Activated naive CD4-positive, alpha-beta T cell treated with anti-CD3 and anti-CD28 coated beads for 36 hours (primary cell): Measurements from ENCODE around the gene SPAG16. TPM values are rescaled to one million over a fixed set of nuclear protein-coding genes. Genes with fewer than 3 reads are reported as not detected.

Source experiments
- CTCF ChIA-PET: fragments of 350-600 bp; sonication (Branson Sonifier 250); formaldehyde crosslinking; loops from one replicate; lab custom pipeline; 2021; ENCODE audit warnings: antibody characterized with exemption; lab: Charles Lee
- DNase-seq: peaks from one replicate; pipeline ENCODE4 v3.0.0-alpha.2; 2020
- H3K27ac Mint-ChIP-seq: one replicate; pipeline ENCODE4 v1.8.0; 2021; ENCODE audit warnings: mild to moderate bottlenecking, mixed read lengths
- H3K27me3 Mint-ChIP-seq: one replicate; pipeline ENCODE4 v1.8.0; 2021; ENCODE audit warnings: low read depth, mixed read lengths
- H3K36me3 Mint-ChIP-seq: one replicate; pipeline ENCODE4 v1.8.0; 2021; ENCODE audit warnings: low read depth, mixed read lengths
- H3K4me1 Mint-ChIP-seq: one replicate; pipeline ENCODE4 v1.8.0; 2021; ENCODE audit warnings: low read depth, mixed read lengths
- H3K4me3 Mint-ChIP-seq: one replicate; pipeline ENCODE4 v1.8.0; 2021; ENCODE audit warnings: mild to moderate bottlenecking, moderate library complexity, mixed read lengths
- H3K9me3 Mint-ChIP-seq: one replicate; pipeline ENCODE4 v1.8.0; 2021; ENCODE audit warnings: mixed read lengths
- intact Hi-C: fragments of 100-400 bp; cut with micrococcal nuclease; formaldehyde crosslinking; loops from one replicate; pipeline ENCODE4 v1.15.1; 2023
- total RNA-seq, 2 experiments: library from RNA; stranded (reverse); gene quantifications; one replicate each; pipeline ENCODE4 v1.2.3, GENCODE V29; 2021

Gene SPAG16
- total RNA-seq, 2 experiments from 2014 or later, result 8.4 to 8.8 TPM

- intact Hi-C loops, result no loop called here
- no peak for DNase-seq
- no peak overlapping the region for H3K27ac Mint-ChIP-seq
- peaks cover 1% of the 10 kb centered on the region for H3K9me3 Mint-ChIP-seq
- no peaks in the 10 kb centered on the region for H3K27me3 Mint-ChIP-seq
- H3K36me3 Mint-ChIP-seq, result no peaks in the 10 kb centered on the region
- no peaks in the 10 kb centered on the region for H3K4me1 Mint-ChIP-seq
- H3K4me3 Mint-ChIP-seq, result no peak overlapping the region
- CTCF ChIA-PET, result no interaction called here
These were observed 1102.5 kb downstream of the SPAG16 start for GRCh38 chr2:214386720-214387119.

- CTCF ChIA-PET, result no interaction called here
- H3K27me3 Mint-ChIP-seq, result no peaks in the 10 kb centered on the region
- H3K4me1 Mint-ChIP-seq, result no peaks in the 10 kb centered on the region
- no peak overlapping the region for H3K4me3 Mint-ChIP-seq
- H3K36me3 Mint-ChIP-seq, result no peaks in the 10 kb centered on the region
- DNase-seq, result no peak
- intact Hi-C loops, result no loop called here
- H3K9me3 Mint-ChIP-seq, result no peaks in the 10 kb centered on the region
- H3K27ac Mint-ChIP-seq, result no peak overlapping the region
These were observed 1105.1 kb downstream of the SPAG16 start for GRCh38 chr2:214389334-214389733.

DNA sequence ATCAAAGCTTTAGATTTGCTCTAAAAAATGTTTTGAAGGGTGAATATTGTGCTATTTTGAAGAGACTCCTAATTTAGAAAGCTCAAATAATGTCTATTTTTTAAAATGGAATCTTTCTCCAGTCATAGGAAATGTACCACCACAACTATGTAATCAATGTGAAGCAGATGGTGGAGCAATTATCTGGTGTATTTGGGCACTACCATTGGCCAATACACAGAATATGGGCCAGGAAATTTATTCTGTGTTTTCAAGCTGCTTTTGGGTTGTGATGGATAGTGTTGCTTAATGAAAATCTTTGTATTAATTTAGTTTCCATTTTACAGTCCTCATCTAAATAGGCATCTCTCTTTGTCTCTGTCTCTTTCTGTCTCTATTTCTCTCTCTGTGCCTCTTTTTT, 1109.5 kb downstream of the SPAG16 start:
- intact Hi-C loops, result no loop called here
- Mint-ChIP-seq H3K27me3 (no peaks in the 10 kb centered on the region), H3K36me3 (no peaks in the 10 kb centered on the region), H3K4me3 (no peak overlapping the region), H3K27ac (no peak overlapping the region), H3K9me3 (no peaks in the 10 kb centered on the region), H3K4me1 (no peaks in the 10 kb centered on the region)
- CTCF ChIA-PET, result no interaction called here
- no peak for DNase-seq

DNA sequence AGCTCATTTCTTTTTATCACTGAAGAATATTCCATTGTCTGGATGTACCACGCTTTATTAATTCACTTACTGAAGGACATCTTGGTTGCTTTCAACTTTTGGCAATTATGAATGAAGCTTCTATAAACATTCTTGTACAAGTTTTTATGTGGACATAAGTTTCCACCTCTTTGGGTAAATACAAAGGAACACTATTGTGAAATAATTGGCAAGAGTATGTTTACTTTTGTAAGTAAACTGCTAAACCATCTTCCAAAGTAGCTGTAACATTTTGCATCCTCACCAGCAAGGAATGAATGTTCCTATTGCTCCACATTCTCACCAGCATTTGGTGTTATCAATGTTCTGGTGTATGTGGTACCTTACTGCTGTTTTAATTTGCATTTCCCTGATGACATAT, 1110.8 kb downstream of the SPAG16 start:
- no peaks in the 10 kb centered on the region for H3K36me3 Mint-ChIP-seq
- no peak overlapping the region for H3K4me3 Mint-ChIP-seq
- CTCF ChIA-PET, result no interaction called here
- no peaks in the 10 kb centered on the region for H3K4me1 Mint-ChIP-seq
- H3K27me3 Mint-ChIP-seq, result no peaks in the 10 kb centered on the region
- no peak for DNase-seq
- H3K9me3 Mint-ChIP-seq, result no peaks in the 10 kb centered on the region
- intact Hi-C loops, result no loop called here
- H3K27ac Mint-ChIP-seq, result no peak overlapping the region

DNA sequence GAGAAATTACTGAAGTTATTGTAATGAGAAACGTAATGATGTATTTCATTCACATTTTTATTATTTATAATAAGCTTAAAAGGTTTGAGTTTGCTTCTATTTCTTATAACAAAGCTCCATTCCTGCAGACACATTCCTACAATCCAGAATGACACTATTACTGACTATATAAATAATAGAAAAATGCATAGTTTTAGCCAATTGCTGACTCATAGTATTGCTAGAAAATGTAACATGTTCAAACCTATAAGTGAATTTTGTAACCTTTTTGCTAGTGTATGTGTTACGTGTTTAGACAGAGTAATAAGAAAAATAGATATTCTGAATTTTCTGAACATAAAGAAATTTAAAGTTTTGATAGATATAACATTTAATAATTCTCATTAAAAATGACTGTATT, 1117.3 kb downstream of the SPAG16 start:
- Mint-ChIP-seq H3K4me1 (no peaks in the 10 kb centered on the region), H3K27me3 (no peaks in the 10 kb centered on the region), H3K36me3 (no peaks in the 10 kb centered on the region), H3K27ac (no peak overlapping the region), H3K9me3 (no peaks in the 10 kb centered on the region), H3K4me3 (no peak overlapping the region)
- intact Hi-C loops, result no loop called here
- CTCF ChIA-PET, result no interaction called here
- no peak for DNase-seq

DNA sequence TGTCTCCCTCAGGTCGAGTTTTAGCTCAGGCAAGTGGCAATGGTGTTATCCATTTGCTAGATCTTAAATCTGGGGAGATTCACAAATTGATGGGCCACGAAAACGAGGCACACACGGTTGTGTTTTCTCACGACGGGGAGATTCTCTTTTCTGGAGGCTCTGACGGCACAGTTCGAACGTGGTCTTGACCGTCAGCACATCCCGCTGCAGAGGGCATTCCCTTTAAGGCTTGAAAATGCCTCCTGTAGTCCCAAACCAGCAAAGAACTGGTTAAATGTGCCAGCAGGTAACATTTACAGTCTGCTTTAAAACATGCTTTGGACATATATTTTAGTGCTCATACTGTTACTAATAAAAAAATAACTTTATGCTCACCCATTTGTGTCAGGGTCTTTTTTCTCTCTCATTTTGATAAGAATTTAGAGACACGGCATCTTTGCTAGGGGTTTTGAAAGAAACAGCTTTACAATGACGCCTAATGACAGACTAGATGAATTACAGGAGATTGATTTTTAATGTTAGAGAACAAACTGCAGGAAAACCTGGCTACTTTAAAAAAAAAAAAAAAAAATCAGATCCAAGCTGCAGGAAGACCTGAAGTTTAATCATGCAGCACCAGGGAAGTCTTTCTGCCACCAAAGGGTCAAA, 1126.0 kb downstream of the SPAG16 start:
- Mint-ChIP-seq H3K27ac (no peak overlapping the region), H3K4me3 (no peak overlapping the region), H3K4me1 (no peaks in the 10 kb centered on the region), H3K36me3 (no peaks in the 10 kb centered on the region), H3K27me3 (peaks cover 5% of the 10 kb centered on the region), H3K9me3 (peaks cover 5% of the 10 kb centered on the region)
- intact Hi-C loops, result no loop called here
- CTCF ChIA-PET, result no interaction called here
- no peak for DNase-seq

DNA sequence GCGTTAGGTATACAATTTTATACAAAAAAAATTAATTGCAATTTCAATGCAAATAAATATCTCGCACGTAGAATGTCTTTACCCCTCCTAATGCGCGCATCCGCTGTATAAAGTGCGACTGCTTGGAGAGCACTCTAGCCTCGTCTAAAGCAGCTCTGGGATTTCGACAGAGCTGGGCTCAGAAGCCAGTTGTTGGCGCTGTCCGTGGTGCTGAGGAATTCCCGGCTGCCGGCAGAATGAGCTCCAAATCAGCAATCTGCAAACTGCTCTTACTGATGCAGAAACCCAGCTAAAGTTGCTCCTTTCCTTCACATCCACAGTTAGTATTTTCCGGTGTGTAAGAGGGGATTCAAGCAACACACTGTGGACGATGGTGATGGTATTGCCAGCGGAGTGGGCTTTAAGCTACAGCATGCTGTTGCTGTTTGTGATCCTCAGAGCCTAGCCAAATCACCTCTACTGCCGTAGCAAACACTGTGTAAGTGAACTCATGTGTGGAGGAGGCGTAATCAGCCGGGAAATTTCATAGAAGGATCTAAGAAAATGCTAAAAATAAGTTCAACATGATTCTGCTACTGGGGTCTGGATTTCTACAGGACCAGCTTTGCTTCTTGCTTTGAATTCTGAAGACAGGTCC, 1126.8 kb downstream of the SPAG16 start, which contains the start of gene VWC2L:
TSS of gene VWC2L (plus strand) at position 137 of the 637 bp plus-strand sequence. CDS start 3,140 bp downstream, outside the sequence.
- intact Hi-C loops, result no loop called here
- peak; percentile 56 for DNase-seq
- H3K4me3 Mint-ChIP-seq, result no peak within 1 kb of the TSS
- H3K27ac Mint-ChIP-seq, result no peak within 1 kb of the TSS
- peaks cover 5% of the 10 kb centered on the region for H3K9me3 Mint-ChIP-seq
- no peaks in the 10 kb centered on the region for H3K4me1 Mint-ChIP-seq
- CTCF ChIA-PET, result no interaction called here
- no peaks in the 10 kb centered on the region for H3K36me3 Mint-ChIP-seq
- peaks cover 5% of the 10 kb centered on the region for H3K27me3 Mint-ChIP-seq

DNA sequence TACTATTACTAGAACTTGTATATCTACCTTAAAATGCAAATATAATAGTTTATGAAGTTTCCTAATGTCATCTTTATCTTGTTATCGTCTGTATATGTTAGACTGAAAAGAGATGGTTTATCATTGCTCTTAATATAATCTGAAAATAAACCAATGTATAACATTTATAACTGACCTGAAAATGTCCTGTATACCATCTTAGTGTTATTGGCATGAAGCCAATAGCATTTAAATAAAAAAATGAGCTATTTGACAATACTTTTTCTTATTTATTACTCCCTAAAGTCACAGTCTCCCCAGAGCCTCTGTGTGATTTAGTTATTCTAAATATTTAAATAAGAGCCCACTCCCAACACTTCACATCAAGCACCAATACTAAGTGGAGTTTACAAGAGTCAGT, 1128.4 kb downstream of the SPAG16 start:
- intact Hi-C loops, result no loop called here
- peaks cover 5% of the 10 kb centered on the region for H3K27me3 Mint-ChIP-seq
- no peak overlapping the region for H3K27ac Mint-ChIP-seq
- DNase-seq, result no peak
- no peaks in the 10 kb centered on the region for H3K4me1 Mint-ChIP-seq
- CTCF ChIA-PET, result no interaction called here
- no peak overlapping the region for H3K4me3 Mint-ChIP-seq
- no peaks in the 10 kb centered on the region for H3K36me3 Mint-ChIP-seq
- H3K9me3 Mint-ChIP-seq, result peaks cover 5% of the 10 kb centered on the region

GRCh38 chr2:214436470-214436869, 1152.2 kb downstream of the SPAG16 start:
- H3K9me3 Mint-ChIP-seq, result no peaks in the 10 kb centered on the region
- no peaks in the 10 kb centered on the region for H3K4me1 Mint-ChIP-seq
- CTCF ChIA-PET, result no interaction called here
- no peak for DNase-seq
- H3K27ac Mint-ChIP-seq, result no peak overlapping the region
- H3K36me3 Mint-ChIP-seq, result no peaks in the 10 kb centered on the region
- no peak overlapping the region for H3K4me3 Mint-ChIP-seq
- intact Hi-C loops, result no loop called here
- H3K27me3 Mint-ChIP-seq, result no peaks in the 10 kb centered on the region

DNA sequence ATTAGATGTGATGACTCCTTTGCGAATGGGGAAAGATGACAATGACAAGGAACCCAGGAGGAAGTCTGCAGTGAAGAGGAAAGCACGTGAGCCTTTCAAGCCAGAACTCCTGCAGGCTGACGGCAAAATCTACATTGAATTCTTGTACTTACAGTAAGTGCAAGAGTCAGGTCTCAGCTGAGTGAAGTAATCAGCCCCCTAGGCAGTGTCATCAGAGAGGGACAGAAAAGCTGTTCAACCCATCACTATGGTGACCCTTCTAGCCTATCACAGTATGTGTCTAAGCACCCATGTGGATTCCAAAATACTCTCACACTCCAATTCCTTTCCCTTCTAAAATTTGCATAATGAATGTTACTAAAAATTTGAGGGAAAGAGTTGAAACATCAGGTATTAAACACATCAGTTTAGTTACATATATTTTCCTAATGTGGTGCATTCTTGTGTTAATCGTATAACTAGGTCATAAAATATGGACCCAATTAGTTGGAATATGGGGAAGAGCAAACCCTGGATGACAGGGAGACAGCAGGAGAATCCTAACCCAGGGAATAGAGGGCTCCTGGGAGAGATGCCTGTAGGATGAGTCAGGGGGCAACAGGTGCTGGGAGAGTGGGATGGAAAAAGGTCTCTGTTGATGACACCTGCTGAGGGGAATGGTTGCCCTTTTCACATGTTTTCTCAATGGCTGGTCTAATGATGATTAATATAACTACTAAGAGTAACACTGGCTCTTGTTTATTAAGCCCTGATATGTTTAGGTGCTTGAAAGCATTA, 1166.0 kb downstream of the SPAG16 start:
- intact Hi-C loops, result no loop called here
- Mint-ChIP-seq H3K27ac (no peak overlapping the region), H3K36me3 (no peaks in the 10 kb centered on the region), H3K4me1 (no peaks in the 10 kb centered on the region), H3K27me3 (no peaks in the 10 kb centered on the region), H3K4me3 (no peak overlapping the region), H3K9me3 (peaks cover 2% of the 10 kb centered on the region)
- DNase-seq, result no peak
- CTCF ChIA-PET, result no interaction called here

- no peaks in the 10 kb centered on the region for H3K27me3 Mint-ChIP-seq
These were observed 1167.4 kb downstream of the SPAG16 start for GRCh38 chr2:214451516-214452275.

More at GRCh38 chr2:214451516-214452275, 1167.4 kb downstream of the SPAG16 start:
- Mint-ChIP-seq H3K4me3 (no peak overlapping the region), H3K36me3 (no peaks in the 10 kb centered on the region), H3K27ac (no peak overlapping the region), H3K4me1 (no peaks in the 10 kb centered on the region), H3K9me3 (peaks cover 2% of the 10 kb centered on the region)
- DNase-seq, result no peak
- intact Hi-C loops, result no loop called here
- CTCF ChIA-PET, result no interaction called here
